Fibroblast of lung (primary cell): Measurements from ENCODE around the gene CCDC69. TPM values are rescaled to one million over a fixed set of nuclear protein-coding genes. Genes with fewer than 3 reads are reported as not detected.

Experiments used
- DNase-seq, 2 donors: peaks; one replicate each; pipeline versions ENCODE4 v3.0.0 to v3.0.0-alpha.2; 2010; ENCODE audit warnings: low read depth in 2 of 2
- H2AFZ ChIP-seq: 2 replicates; pipeline ENCODE4 v1.5.1; 2012; ENCODE audit warnings: low read length, control low read depth, inconsistent platforms
- H3K27ac ChIP-seq: 2 replicates; pipeline ENCODE4 v1.5.1; 2011; ENCODE audit warnings: low read length, control low read depth; ENCODE audit not compliant: insufficient read depth
- H3K27me3 ChIP-seq: 2 replicates; pipeline ENCODE4 v1.5.1; 2011; ENCODE audit warnings: mild to moderate bottlenecking, low read length; ENCODE audit not compliant: control insufficient read depth, insufficient read depth
- H3K36me3 ChIP-seq: 2 replicates; pipeline ENCODE4 v1.5.1; 2011; ENCODE audit warnings: low read length; ENCODE audit not compliant: control insufficient read depth, insufficient read depth
- H3K4me1 ChIP-seq: 2 replicates; pipeline ENCODE4 v1.5.1; 2011; ENCODE audit warnings: low read length; ENCODE audit not compliant: control insufficient read depth, insufficient read depth; ENCODE audit errors: extremely low read depth
- H3K4me2 ChIP-seq: 2 replicates; pipeline ENCODE4 v1.5.1; 2011; ENCODE audit warnings: low read length, control low read depth; ENCODE audit not compliant: insufficient read depth; ENCODE audit errors: extremely low read depth
- H3K4me3 ChIP-seq, 4 experiments: fragments of 200-600 bp in 1 of 4; sonication (generic) in 1 of 4; replicated peaks in 1 of 4; 2 replicates each; pipeline ENCODE4 v1.5.1; 2011 to 2016; ENCODE audit warnings: low read length in 4 of 4, low read depth in 3 of 4, mild to moderate bottlenecking in 3 of 4, control low read depth in 2 of 4, inconsistent platforms in 1 of 4, mixed read lengths in 1 of 4; ENCODE audit not compliant: insufficient read depth in 1 of 4; ENCODE audit errors: control extremely low read depth in 1 of 4
- H3K79me2 ChIP-seq: 2 replicates; pipeline ENCODE4 v1.5.1; 2012; ENCODE audit warnings: mild to moderate bottlenecking, low read length, inconsistent platforms; ENCODE audit not compliant: control insufficient read depth, insufficient read depth
- H3K9ac ChIP-seq: 2 replicates; pipeline ENCODE4 v1.5.1; 2011; ENCODE audit warnings: mild to moderate bottlenecking, low read length, control low read depth; ENCODE audit not compliant: insufficient read depth
- H3K9me3 ChIP-seq: 2 replicates; pipeline ENCODE4 v1.5.1; 2012; ENCODE audit warnings: low read depth, low read length; ENCODE audit not compliant: control insufficient read depth, insufficient read depth
- H4K20me1 ChIP-seq: 2 replicates; pipeline ENCODE4 v1.5.1; 2011; ENCODE audit warnings: low read length; ENCODE audit not compliant: control insufficient read depth, insufficient read depth; ENCODE audit errors: extremely low read depth
- EZH2 ChIP-seq: IDR thresholded peaks from 2 replicates; pipeline ENCODE4 v1.5.1; 2012; ENCODE audit warnings: low read length, control low read depth, mild to moderate bottlenecking; ENCODE audit errors: missing control alignments
- polyA plus RNA-seq, 2 donors: library from polyadenylated mRNA; depleted of rRNA in 1 of 2; stranded (reverse) in 1 of 2; unstranded in 1 of 2; fragments of >200 nt; gene quantifications; 2 replicates each; pipeline ENCODE4 v1.2.1, GENCODE V29; 2011 to 2012; ENCODE audit warnings: missing spikeins in 1 of 2
- total RNA-seq: library from RNA; depleted of rRNA; stranded (reverse); fragments of >200 nt; gene quantifications from 2 replicates; pipeline ENCODE4 v1.2.1, GENCODE V29; 2014
- TF ChIP-seq, protein P1 (sequence below), 2 donors: IDR thresholded peaks in 1 of 2; conservative IDR thresholded peaks in 1 of 2; 1 replicate in 1 of 2; 2 replicates in 1 of 2; pipeline ENCODE4 v1.5.1; 2011 to 2012; ENCODE audit warnings: low read length in 2 of 2, control low read depth in 1 of 2, inconsistent platforms in 1 of 2, low read depth in 1 of 2, mild to moderate bottlenecking in 1 of 2

CCDC69 gene
- total and polyA plus RNA-seq, 2 donors (not counting 1 experiment from before 2014, with no cell fraction given): 1.5 to 4.0 TPM

- no peak overlapping the region for H3K27ac ChIP-seq
- no peak overlapping the region for H3K4me3 ChIP-seq
- TF ChIP-seq, protein P1, sequence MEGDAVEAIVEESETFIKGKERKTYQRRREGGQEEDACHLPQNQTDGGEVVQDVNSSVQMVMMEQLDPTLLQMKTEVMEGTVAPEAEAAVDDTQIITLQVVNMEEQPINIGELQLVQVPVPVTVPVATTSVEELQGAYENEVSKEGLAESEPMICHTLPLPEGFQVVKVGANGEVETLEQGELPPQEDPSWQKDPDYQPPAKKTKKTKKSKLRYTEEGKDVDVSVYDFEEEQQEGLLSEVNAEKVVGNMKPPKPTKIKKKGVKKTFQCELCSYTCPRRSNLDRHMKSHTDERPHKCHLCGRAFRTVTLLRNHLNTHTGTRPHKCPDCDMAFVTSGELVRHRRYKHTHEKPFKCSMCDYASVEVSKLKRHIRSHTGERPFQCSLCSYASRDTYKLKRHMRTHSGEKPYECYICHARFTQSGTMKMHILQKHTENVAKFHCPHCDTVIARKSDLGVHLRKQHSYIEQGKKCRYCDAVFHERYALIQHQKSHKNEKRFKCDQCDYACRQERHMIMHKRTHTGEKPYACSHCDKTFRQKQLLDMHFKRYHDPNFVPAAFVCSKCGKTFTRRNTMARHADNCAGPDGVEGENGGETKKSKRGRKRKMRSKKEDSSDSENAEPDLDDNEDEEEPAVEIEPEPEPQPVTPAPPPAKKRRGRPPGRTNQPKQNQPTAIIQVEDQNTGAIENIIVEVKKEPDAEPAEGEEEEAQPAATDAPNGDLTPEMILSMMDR (conservative IDR thresholded peaks at IDR 0.05 in 1 of 2, IDR thresholded peaks at IDR 0.05 in 1 of 2; ENCODE audit: low read depth in 1 of 2, low read length in 2 of 2): no peak
- TF ChIP-seq EZH2: no peak
- no peaks in the 10 kb centered on the region for H3K27me3 ChIP-seq
- H3K9me3 ChIP-seq: no peaks in the 10 kb centered on the region
- peaks cover 26% of the 10 kb centered on the region for H3K4me1 ChIP-seq
- peaks cover 7% of the 10 kb centered on the region for H4K20me1 ChIP-seq
- H3K4me2 ChIP-seq: no peak overlapping the region
- peaks cover 99% of the 10 kb centered on the region for H3K79me2 ChIP-seq
- no peak for DNase-seq
- no peak overlapping the region for H3K9ac ChIP-seq
- H3K36me3 ChIP-seq: peaks cover 13% of the 10 kb centered on the region
- H2AFZ ChIP-seq: no peak overlapping the region
Observed at GRCh38 chr5:151148583-151148982, 75.3 kb downstream of the CCDC69 start.

DNA sequence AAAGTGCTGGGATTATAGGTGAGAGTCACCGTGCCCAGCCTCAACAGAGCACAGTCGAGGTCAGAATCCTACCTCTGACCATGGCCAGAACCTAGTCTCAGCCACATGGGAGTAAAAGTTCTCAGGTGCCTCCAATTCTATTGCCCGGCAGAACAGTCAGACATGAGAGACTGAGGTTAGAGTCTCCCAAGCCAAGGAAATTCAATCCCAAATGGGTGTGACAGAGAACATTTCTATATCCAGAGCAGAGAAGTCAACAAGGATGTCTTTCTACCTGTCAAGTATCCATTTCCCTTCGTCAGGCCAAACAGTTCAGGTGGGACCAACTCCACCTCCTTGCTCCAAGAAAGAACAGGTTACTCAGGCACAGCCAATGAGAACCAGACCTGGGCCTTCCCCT, 76.9 kb downstream of the CCDC69 start:
- Histone ChIP-seq H3K4me2 (no peak overlapping the region), H3K79me2 (peaks cover 98% of the 10 kb centered on the region), H3K36me3 (peaks cover 16% of the 10 kb centered on the region), H3K27ac (no peak overlapping the region), H3K4me1 (peaks cover 20% of the 10 kb centered on the region), H4K20me1 (peaks cover 14% of the 10 kb centered on the region), H3K9me3 (no peaks in the 10 kb centered on the region), H3K27me3 (no peaks in the 10 kb centered on the region), H3K9ac (no peak overlapping the region), H2AFZ (no peak overlapping the region), H3K4me3 (no peak overlapping the region)
- DNase-seq: no peak
- TF ChIP-seq, protein P1 (conservative IDR thresholded peaks at IDR 0.05 in 1 of 2, IDR thresholded peaks at IDR 0.05 in 1 of 2; ENCODE audit: low read depth in 1 of 2, low read length in 2 of 2): no peak
- no peak for TF ChIP-seq EZH2

- H3K36me3 ChIP-seq: peaks cover 16% of the 10 kb centered on the region
- H4K20me1 ChIP-seq: peaks cover 14% of the 10 kb centered on the region
- no peak overlapping the region for H3K27ac ChIP-seq
- no peak overlapping the region for H3K4me2 ChIP-seq
- DNase-seq: no peak
- H3K79me2 ChIP-seq: peaks cover 98% of the 10 kb centered on the region
- no peaks in the 10 kb centered on the region for H3K9me3 ChIP-seq
- peaks cover 15% of the 10 kb centered on the region for H3K4me1 ChIP-seq
- TF ChIP-seq EZH2: no peak
- TF ChIP-seq, protein P1 (conservative IDR thresholded peaks at IDR 0.05 in 1 of 2, IDR thresholded peaks at IDR 0.05 in 1 of 2; ENCODE audit: low read depth in 1 of 2, low read length in 2 of 2): no peak
- no peak overlapping the region for H3K4me3 ChIP-seq
- H3K9ac ChIP-seq: no peak overlapping the region
- no peaks in the 10 kb centered on the region for H3K27me3 ChIP-seq
- no peak overlapping the region for H2AFZ ChIP-seq
Observed at GRCh38 chr5:151146061-151146460, 77.8 kb downstream of the CCDC69 start.
